Left ventricle myocardium superior (tissue), 1 donor: ENCODE data around the gene NTN3. TPM values are rescaled to one million over a fixed set of nuclear protein-coding genes. Genes with fewer than 3 reads are reported as not detected.
"Not testable (repeated sequence)": the region's sequence is repeated elsewhere in the genome, so short reads cannot be mapped to it uniquely, and the experiment has no call there.

Experiments used
- ATAC-seq: fragments of 200-7000 bp; cut with Tn5 transposase; one replicate; pipeline ENCODE4 v1.9.1; 2020; ENCODE audit warnings: mild to moderate bottlenecking, moderate library complexity
- DNase-seq: peaks from one replicate; pipeline ENCODE4 v3.0.0-alpha.2; 2020
- intact Hi-C: fragments of 100-400 bp; cut with micrococcal nuclease; formaldehyde crosslinking; loops from one replicate; pipeline ENCODE4 v1.11.0; 2022
- long read RNA-seq: library from polyadenylated mRNA; unstranded; transcript quantifications from one replicate; pipeline ENCODE4 v2.0.0, GENCODE V29; 2021
- total RNA-seq: library from RNA; stranded (reverse); fragmentation: NEBNext Ultra II Directional; extraction: Animal tissue kit (Norgen Biotek cat#: 25700); gene quantifications from one replicate; pipeline ENCODE4 v1.2.1, GENCODE V29; 2021
- donor health status: DM: no; HTN: yes; CAD: no; lungs with severe emphysema.

NTN3 gene
- total RNA-seq = 0.52 TPM
- long read RNA-seq = 0 reads

- intact Hi-C loops = no loop called here
- ATAC-seq = no peak
- peak; percentile 50 for DNase-seq
These were observed at the start of gene NTN3 for GRCh38 chr16:2471016-2471652. Gene NTN3 (plus strand): TSS chr16:2471297. CDS start chr16:2471702, 405 bp downstream.

- intact Hi-C loops = no loop called here
- ATAC-seq = no peak
These were observed 48.8 kb upstream of the NTN3 start for GRCh38 chr16:2422123-2422867.

GRCh38 chr16:2424061-2425007 is 46.8 kb upstream of the NTN3 start:
- intact Hi-C loops = no loop called here
- ATAC-seq (no peak), DNase-seq (no peak)

More at GRCh38 chr16:2422123-2422867, 48.8 kb upstream of the NTN3 start:
- no peak for DNase-seq

- no peak for DNase-seq
- intact Hi-C loops = no loop called here
- no peak for ATAC-seq
These were observed 46.0 kb upstream of the NTN3 start for GRCh38 chr16:2425008-2425518.

- no peak for DNase-seq
- intact Hi-C loops = no loop called here
- no peak for ATAC-seq
These were observed 45.2 kb upstream of the NTN3 start for GRCh38 chr16:2425825-2426430.

- DNase-seq (no peak), ATAC-seq (no peak)
These were observed 44.1 kb upstream of the NTN3 start for GRCh38 chr16:2426941-2427361.

GRCh38 chr16:2427526-2427925 is 43.6 kb upstream of the NTN3 start:
- ATAC-seq (no peak), DNase-seq (no peak)
- intact Hi-C loops = no loop called here

More at GRCh38 chr16:2426941-2427361, 44.1 kb upstream of the NTN3 start:
- intact Hi-C loops = no loop called here

- ATAC-seq (peak; percentile 38), DNase-seq (no peak)
- intact Hi-C loops = no loop called here
These were observed 42.9 kb upstream of the NTN3 start for GRCh38 chr16:2428051-2428783.

- DNase-seq (no peak), ATAC-seq (peak; percentile 53)
- intact Hi-C loops = no loop called here
These were observed 42.4 kb upstream of the NTN3 start for GRCh38 chr16:2428784-2429033.

GRCh38 chr16:2429034-2429770 is 41.9 kb upstream of the NTN3 start, which contains the start of gene CCNF:
Gene CCNF (plus strand): TSS chr16:2429447. CDS start chr16:2429482, 35 bp downstream.
- intact Hi-C loops = no loop called here
- ATAC-seq = peak; percentile 99
- DNase-seq = peak; percentile 99

GRCh38 chr16:2429771-2430663 is 41.1 kb upstream of the NTN3 start:
- intact Hi-C loops = no loop called here
- DNase-seq = no peak
- peak; percentile 6 for ATAC-seq

- no peak for ATAC-seq
- intact Hi-C loops = no loop called here
These were observed 38.8 kb upstream of the NTN3 start for GRCh38 chr16:2432286-2432685.

GRCh38 chr16:2432801-2433505 is 38.1 kb upstream of the NTN3 start:
- no peak for ATAC-seq
- DNase-seq = no peak
- intact Hi-C loops = no loop called here

More at GRCh38 chr16:2432286-2432685, 38.8 kb upstream of the NTN3 start:
- no peak for DNase-seq

GRCh38 chr16:2435236-2435635 is 35.9 kb upstream of the NTN3 start:
- intact Hi-C loops, DNase-seq, ATAC-seq: not testable (repeated sequence)

GRCh38 chr16:2436110-2436509 is 35.0 kb upstream of the NTN3 start:
- ATAC-seq (no peak), DNase-seq (no peak)
- intact Hi-C loops = no loop called here
